Middle frontal gyrus (tissue), 1 donor: ENCODE data around the gene ADGRD1.

Experiments used
- DNase-seq: peaks from one replicate; pipeline ENCODE4 v3.0.0-alpha.2; 2015; ENCODE audit warnings: low spot score; ENCODE audit errors: extremely low spot score

The ADGRD1 gene

GRCh38 chr12:131151558-131152345 is 198.0 kb downstream of the ADGRD1 start:
- no peak for DNase-seq

GRCh38 chr12:131152587-131152986 is 198.9 kb downstream of the ADGRD1 start:
- DNase-seq = no peak

GRCh38 chr12:131153016-131153415 is 199.3 kb downstream of the ADGRD1 start:
- no peak for DNase-seq

GRCh38 chr12:131153956-131154355 is 200.2 kb downstream of the ADGRD1 start:
- no peak for DNase-seq

GRCh38 chr12:131155131-131155530 is 201.4 kb downstream of the ADGRD1 start:
- no peak for DNase-seq

GRCh38 chr12:131157743-131158142 is 204.0 kb downstream of the ADGRD1 start:
- no peak for DNase-seq

GRCh38 chr12:131159660-131160059 is 206.0 kb downstream of the ADGRD1 start:
- DNase-seq = no peak

GRCh38 chr12:131162113-131162512 is 208.4 kb downstream of the ADGRD1 start:
- no peak for DNase-seq

- DNase-seq = no peak
These were observed 209.6 kb downstream of the ADGRD1 start for GRCh38 chr12:131163189-131163738.

- DNase-seq = no peak
These were observed 210.6 kb downstream of the ADGRD1 start for GRCh38 chr12:131164096-131164872.

- no peak for DNase-seq
These were observed 213.0 kb downstream of the ADGRD1 start for GRCh38 chr12:131166717-131167116.

- DNase-seq = no peak
These were observed 213.6 kb downstream of the ADGRD1 start for GRCh38 chr12:131167334-131167733.

- DNase-seq = no peak
These were observed 217.3 kb downstream of the ADGRD1 start for GRCh38 chr12:131171029-131171428.

GRCh38 chr12:131174901-131175300 is 221.2 kb downstream of the ADGRD1 start:
- DNase-seq = no peak

- DNase-seq = no peak
These were observed 222.6 kb downstream of the ADGRD1 start for GRCh38 chr12:131176266-131176665.

GRCh38 chr12:131176926-131177325 is 223.2 kb downstream of the ADGRD1 start:
- no peak for DNase-seq

GRCh38 chr12:131177599-131177998 is 223.9 kb downstream of the ADGRD1 start:
- DNase-seq = no peak

- no peak for DNase-seq
These were observed 233.9 kb downstream of the ADGRD1 start for GRCh38 chr12:131187602-131188001.

GRCh38 chr12:131188131-131189050 is 234.7 kb downstream of the ADGRD1 start:
- DNase-seq = no peak

- no peak for DNase-seq
These were observed 236.1 kb downstream of the ADGRD1 start for GRCh38 chr12:131189781-131190180.

- no peak for DNase-seq
These were observed 237.3 kb downstream of the ADGRD1 start for GRCh38 chr12:131190965-131191364.
